Measurements from ENCODE around the gene EN2.

GRCh38 chr7:155424301-155425010, 33.5 kb upstream of the EN2 start:
- no peak for TF ChIP-seq BACH1 (IDR thresholded peaks at IDR 0.05; ENCODE audit: borderline replicate concordance)
- TF ChIP-seq POLR2AphosphoS5 (IDR thresholded peaks at IDR 0.05; ENCODE audit: low read length): no peak
- no peak for TF ChIP-seq ZNF622 (IDR thresholded peaks at IDR 0.05)
- TF ChIP-seq HDAC6 (IDR thresholded peaks at IDR 0.05; ENCODE audit: unreplicated experiment): no peak
- TF ChIP-seq TCF7 (IDR thresholded peaks at IDR 0.05; ENCODE audit: borderline replicate concordance): no peak
- no peak for TF ChIP-seq FOXM1 (IDR thresholded peaks at IDR 0.05; ENCODE audit: low read depth, low read length)
- TF ChIP-seq FOS (IDR thresholded peaks at IDR 0.05; ENCODE audit: borderline replicate concordance, extremely low read depth, insufficient read length): no peak
- TF ChIP-seq CREM (IDR thresholded peaks at IDR 0.05; ENCODE audit: low read depth): no peak
- TF ChIP-seq NFIC (IDR thresholded peaks at IDR 0.05; ENCODE audit: low read depth, low read length): no peak
